NCI-H1694 (cell line): ENCODE results near the gene HOPX.
"Not testable (repeated sequence)": the region's sequence is repeated elsewhere in the genome, so short reads cannot be mapped to it uniquely, and the experiment has no call there.

Experiments
- DNase-seq: peaks from one replicate; lab custom pipeline; 2025; lab: John Stamatoyannopoulos, UW

The HOPX gene

GRCh38 chr4:56654238-56654632, 26.9 kb downstream of the HOPX start:
- no peak for DNase-seq

DNA sequence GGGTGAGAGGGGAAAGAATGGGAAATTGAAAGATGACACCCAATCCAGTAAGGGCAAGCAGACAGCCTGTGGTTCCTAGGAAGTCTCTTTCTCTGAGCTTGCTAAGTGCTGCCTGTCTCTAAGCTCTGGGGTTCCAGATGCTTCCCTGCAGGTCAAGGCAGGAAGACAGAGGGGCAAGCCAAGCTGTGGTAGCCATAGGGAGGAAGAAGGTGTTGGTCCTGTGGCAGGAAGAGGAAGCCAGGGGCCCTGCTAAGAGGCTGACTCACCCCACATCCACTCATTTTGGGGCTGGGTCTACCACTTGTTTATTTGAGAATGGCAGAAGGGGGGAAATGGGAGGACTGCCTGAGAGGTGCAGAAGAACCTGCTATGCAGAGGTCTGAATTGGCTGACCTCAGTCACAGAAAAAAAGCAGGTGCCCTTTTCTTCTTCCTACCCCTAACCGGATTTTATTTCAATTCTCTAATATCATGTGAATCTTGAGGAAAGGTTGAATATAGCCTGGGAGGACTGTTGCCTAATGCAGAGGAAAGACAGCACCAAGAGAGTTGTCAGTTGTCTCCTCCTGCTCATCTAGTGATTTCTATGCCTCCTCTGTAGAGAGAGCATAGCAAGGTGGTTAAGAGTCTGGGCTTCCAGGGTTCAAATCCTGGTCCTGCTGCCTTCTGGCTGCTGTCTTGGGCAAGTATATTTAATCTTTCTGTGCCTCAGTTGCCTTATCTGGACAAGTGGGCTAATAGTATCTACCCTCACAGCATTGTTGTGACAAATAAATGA, 27.4 kb downstream of the HOPX start:
- no peak for DNase-seq

GRCh38 chr4:56652196-56652595, 28.9 kb downstream of the HOPX start:
- no peak for DNase-seq

DNA sequence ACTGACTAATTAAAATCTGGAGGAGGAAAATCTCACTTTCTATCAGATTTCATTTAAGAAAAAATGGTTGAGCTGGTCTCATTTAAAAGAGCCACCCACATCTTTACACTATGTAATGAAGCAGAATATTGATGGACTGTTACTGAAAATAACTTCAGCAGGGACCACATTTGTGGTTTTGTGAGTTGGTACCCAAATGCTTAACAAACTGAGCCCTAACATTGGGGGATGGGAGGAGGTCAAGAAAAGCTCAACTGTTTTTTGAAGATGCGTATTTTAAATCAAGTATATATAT, 30.1 kb downstream of the HOPX start:
- no peak for DNase-seq

DNA sequence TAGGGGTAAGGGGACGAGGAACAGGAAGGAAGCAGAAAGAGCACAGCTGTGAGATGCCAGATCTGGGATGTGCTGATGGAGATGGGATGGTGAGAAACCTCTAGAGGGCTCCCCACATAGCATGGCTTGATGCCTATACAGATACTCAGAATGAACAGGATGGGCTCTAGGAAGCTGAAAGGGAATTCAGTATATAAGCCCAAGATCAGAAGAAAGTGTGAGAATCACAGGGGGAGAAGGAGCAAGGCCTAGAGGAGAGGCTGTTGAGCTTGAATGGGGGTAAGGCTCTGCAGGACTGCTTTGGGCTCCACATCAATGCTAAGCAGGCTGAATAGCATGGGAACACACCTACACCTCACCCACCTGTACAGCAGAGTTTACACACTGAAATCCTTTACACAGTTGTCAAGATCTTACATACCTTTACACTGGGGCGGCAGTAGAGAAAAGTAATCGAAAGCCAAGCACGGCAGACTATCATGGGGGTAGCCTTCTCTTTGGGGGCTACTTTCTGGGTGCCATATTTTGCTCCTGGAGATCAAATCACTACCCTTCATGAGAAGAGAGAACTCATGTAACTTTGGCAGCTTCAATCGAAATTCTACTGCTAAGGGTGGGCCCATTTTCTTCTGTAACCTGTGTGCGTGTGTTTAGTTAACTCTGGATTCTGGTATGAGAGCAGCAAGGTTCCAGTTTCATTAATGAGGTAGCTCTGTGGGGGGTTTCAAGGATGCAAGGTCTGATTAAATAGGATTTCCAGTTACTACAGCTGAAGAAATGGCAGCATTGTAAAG, 30.6 kb downstream of the HOPX start:
- no peak for DNase-seq

- no peak for DNase-seq
These were observed 31.4 kb downstream of the HOPX start for GRCh38 chr4:56649445-56650261.

DNA sequence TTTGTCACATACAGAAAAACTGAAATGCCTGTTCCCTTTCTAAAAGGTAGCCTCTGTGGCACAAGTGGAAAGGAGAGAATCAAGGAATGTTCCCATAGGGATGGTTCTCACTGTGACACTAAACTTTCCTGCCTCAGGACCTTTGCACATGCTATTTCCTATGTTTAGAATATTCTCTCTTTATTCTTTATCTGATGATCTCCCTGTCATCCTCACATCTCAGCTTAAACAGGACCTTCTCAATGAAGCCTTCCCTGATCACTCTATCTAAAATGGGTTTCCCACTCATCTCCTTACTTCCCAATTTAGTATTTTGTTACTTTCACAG, 32.3 kb downstream of the HOPX start:
- DNase-seq: no peak

DNA sequence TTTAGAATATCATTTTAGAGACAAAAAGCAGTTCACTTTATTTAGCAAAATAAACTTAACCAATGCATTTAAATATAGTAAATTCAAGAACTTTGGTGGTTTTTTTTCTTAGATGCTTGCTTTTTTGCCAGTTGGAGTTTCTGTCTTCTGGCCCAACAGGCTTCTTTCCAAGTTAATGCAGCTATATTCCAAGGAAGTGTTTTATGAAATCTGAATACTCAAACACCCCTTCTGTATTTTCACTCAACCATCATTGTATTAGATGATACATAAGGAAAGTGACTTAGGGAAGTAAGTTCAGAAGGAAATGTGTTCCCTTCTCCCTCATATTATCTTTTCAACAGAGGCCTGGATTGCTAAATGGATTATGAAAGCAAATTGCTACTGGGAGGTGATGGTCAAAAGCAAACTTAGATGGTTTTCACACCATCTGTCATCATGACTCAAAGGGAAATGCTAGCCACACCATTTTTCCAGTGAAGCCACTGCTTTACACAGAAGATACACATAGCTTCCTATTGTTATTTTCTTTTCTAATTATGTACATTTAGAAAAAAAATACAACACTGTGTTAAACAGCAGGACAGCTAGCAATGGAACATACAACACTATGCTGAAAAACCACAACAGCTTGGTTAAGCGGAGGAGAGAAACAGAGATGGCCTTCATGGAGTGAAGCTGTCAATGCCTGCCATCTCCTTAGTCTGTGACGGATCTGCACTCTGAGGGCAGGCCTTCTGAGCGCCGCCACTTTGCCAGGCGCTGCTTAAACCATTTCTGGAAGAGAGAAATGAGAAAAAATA, 32.9 kb downstream of the HOPX start:
- no peak for DNase-seq

- DNase-seq: no peak
These were observed 34.8 kb downstream of the HOPX start for GRCh38 chr4:56646341-56646740.

DNA sequence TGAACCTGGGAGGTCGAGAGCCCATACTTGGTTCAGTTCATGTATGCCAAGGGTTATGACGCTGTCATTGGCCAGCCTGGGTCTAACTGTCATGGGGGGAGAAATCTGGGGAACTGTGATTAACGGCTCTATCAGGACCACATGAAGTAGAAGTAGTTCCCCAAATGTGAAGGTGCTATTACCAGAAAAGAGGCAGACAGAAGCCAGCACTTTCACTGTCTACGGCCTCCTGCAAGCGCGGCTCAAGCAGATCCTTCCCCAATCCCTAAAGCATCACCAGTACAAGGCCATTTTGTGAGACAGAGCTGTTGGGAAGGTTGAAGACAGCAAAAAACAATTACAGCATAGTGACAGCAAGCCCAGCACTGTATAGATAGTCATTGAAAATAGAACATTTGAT, 37.5 kb downstream of the HOPX start:
- no peak for DNase-seq

DNA sequence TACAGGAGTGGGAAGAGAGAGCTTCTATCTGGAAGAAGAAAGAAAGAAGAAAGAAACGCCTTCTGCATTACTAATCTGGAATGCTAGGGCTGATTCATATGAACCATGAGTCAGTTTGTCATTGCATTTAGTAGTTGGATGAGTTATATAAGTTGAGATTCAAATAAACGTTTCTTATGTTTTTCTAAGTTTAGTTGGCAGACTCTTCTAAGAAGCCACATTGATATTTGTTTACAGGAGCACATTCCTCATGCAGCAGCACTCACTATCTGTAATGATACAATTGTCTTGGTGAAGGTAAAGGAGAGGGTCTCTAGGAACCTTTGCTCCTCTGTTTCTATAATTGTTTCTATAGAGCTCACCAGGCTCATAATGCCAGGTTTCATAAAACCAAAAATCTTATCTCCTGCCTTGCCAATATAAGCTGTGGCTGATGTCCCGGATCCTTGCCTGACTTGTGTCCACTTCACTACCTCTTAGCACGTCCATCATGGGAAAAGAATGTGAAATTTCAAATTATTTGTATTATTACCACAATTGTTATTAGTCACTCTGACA, 39.5 kb downstream of the HOPX start:
- no peak for DNase-seq

DNA sequence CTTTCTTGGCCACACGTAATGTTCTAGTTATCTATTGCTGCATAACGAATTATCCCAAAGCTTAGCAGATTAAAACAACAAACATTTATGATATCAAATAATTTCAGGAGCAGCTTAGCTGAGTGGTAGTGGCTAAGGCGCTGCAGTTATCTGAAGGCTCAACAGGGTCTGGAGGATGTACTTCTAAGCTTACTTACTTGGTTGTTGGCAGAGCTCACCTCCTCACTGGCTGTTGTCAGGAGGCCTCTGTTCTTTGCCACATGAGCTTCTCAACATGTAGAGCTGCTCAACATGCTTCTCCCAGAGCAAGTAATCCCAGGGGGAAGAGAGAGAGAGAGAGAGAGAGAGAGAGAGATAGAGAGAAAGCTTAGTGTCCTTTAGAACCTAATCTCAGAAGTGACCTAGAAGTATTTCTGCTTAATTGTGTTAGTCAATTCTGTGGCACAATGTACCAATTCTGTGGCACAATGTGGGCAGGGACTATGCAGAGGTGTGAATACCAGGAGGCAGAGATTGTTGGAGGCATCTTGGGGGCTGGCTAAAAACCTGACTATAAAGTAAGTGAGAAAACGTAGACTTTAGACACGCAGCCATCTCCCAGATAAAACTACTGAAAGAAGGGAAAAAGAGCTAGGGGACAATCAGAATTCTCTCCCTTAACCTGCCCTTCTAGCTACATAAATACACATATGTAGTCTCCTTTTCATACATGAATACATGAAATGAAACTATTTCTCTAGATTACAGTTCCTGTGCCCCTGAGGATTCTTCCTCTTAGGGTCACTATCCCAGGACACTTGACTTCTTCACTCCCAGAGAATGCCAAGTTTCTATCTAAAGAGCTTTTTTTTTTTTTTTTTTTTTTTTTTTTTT, 40.2 kb downstream of the HOPX start:
- no peak for DNase-seq

DNA sequence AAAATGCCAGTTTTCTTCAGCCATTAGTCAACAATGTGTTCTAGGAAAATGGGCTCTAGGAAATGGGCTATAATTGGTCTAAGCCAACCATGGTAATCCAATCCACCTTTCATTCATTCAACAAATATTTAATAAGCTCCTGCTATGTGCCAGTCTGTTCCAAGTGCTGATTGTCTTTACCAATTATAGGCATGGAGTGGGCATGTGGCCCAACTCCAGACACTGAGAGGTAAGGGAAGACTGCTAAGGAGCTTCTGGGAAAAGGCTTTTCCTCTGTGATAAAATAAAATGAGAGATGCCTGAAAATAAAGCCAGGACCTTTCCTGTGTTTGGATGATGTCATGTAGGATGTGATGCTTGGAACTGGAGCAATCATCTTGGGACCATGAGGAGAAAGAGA, 43.3 kb downstream of the HOPX start:
- DNase-seq: no peak

DNA sequence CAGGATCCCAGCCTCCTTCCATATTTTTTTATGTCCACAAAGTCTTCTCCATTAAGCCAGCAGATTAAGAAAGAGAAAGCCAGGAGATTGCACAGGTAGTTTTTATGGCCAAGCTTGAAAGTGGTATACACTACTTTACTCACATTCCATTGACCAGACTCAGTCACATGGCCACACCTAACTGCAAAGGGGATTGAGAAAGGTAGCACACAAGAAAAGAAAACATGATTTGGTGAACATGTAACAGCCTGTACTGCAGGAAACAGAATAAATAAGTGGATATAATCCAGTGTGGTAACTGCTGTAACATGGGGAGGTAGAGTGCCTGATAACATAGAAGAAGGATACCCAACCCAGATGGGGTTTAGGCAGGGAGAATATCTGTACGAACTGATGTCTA, 43.9 kb downstream of the HOPX start:
- DNase-seq: no peak

DNA sequence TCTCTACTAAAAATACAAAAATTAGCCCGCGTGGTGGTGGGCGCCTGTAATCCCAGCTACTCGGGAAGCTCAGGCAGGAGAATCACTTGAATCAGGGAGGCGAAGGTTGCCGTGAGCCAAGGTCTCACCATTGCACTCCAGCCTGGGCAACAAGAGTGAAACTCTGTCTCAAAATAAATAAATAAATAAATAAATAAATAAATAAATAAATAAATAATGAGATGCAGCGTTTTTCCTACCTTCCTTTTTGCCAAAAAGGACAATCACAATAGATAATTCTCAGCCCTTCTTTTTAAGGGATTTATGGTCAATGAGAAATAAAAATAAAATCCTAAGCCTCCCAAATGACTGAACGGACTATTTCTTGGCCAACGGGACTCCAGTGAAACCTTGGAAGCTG, 46.1 kb downstream of the HOPX start:
- not testable (repeated sequence) for DNase-seq

DNA sequence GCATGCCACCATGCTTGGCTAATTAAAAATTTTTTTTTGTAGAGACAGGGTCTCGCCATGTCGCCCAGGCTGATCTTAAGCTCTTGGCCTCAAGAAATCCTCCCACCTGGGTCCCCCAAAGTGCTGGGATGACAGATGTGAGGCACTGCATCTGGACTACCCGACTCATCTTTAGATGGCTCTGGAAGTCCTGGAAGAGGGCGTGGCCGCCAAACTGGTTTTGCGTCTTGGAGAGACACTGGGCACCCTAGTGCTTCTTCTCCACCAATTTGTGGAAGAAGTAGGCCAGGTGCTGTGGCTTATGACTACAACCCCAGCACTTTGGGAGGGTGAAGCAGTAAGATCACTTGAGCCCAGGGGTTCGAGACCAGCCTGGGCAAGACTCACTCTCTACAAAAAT, 47.6 kb downstream of the HOPX start:
- DNase-seq: no peak

DNA sequence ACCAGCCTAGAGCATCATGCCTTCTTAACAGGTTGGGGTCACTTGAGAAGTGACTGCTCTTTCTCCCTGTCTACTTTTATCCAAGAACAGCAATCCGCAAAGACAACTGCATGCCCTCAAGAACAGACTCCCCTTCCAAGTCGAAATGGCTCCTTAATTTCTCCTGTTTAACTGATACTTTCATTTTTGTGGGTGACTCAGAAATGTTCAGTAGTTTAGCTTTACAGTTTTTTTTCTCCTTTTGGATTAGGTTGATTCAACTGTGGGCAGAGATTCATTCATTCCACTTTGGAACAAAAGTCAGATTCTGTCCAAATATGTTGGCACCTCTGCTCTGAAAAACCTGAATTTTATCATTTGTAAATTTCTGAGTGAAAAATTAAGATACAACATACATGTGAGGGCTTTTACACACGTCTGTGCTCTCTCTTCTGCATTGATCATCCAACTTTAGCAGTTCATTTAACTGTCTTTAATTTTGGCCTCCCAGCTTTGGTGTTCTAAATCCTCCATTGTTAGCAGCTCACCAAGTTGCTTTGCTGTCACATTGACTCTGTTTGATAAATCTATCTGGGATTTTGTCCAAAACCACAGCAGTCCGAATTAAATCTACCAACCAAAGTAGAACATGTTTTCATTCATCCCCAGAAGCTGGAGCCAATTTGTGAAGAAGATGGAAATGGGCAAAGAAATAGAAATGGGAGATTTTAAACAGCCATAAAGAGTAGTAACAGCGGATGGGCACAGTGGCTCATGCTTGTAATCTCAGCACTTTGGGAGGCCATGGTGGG, 50.0 kb downstream of the HOPX start:
- DNase-seq: no peak

GRCh38 chr4:56628592-56628991, 52.5 kb downstream of the HOPX start:
- no peak for DNase-seq

- DNase-seq: no peak
These were observed 53.1 kb downstream of the HOPX start for GRCh38 chr4:56627985-56628384.

DNA sequence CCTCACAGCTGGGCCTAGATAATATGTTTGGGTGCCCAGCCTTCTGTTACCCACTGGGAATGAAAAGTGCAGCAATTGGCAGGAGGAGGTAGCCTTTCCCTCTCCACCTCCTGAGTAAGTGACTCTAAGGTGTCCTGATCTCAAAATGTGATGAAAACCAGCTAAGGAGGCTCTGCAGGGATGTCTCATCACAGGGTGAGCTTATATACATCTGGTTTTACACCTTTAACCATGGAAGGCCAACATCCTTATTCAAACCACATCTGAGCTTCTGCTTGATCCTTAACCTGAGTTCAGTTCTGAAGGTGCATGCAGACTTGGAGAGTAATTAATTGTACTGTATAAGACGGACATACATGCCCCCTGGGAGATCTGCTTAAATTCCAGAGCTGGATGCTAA, 53.7 kb downstream of the HOPX start:
- DNase-seq: no peak
